ENCODE results near the gene USF1. TPM values are rescaled to one million over a fixed set of nuclear protein-coding genes. Genes with fewer than 3 reads are reported as not detected.

USF1 gene
- polyA plus RNA-seq, 1 of the 3 experiments (the other 2 are of a cell fraction), result 43.1 TPM

- no peaks in the 10 kb centered on the region for H3K79me2 ChIP-seq (ENCODE audit: insufficient read depth)
- ChIA-PET POLR2A (no interaction called here), CTCF (interaction anchor here (1.0 to 22.7 kb wide), 3 partner anchors 9 to 23 kb away, joined by 3 to 198 read pairs (median 3); partner anchors contain the start of gene KLHDC9)
- no peaks in the 10 kb centered on the region for H3K9me3 ChIP-seq
- no peak overlapping the region for H3K4me3 ChIP-seq (ENCODE audit: low read depth in 2 of 2, low read length in 1 of 2)
- no peaks in the 10 kb centered on the region for H3K9me2 ChIP-seq
- 67% methylated on average over 1 of the region's 7 CpGs for WGBS (ENCODE audit: low lambda C conversion rate)
- TF ChIP-seq EP300 (IDR thresholded peaks at IDR 0.05; ENCODE audit: borderline replicate concordance in 1 of 2, low read depth in 1 of 2, low read length in 1 of 2), result no peak
- TF ChIP-seq ELF1 (IDR thresholded peaks at IDR 0.05), result no peak
- TF ChIP-seq USF1 (IDR thresholded peaks at IDR 0.05; ENCODE audit: borderline replicate concordance, low read depth), result no peak
- no peaks in the 10 kb centered on the region for H3K4me1 ChIP-seq (ENCODE audit: control insufficient read depth in 1 of 2, insufficient read depth in 2 of 2, low read depth in 1 of 2, low read length in 1 of 2)
- H3K36me3 ChIP-seq (replicated peaks in 1 of 2; ENCODE audit: control insufficient read depth in 1 of 2, insufficient read depth in 2 of 2, low read length in 1 of 2), result no peaks in the 10 kb centered on the region
- no peaks in the 10 kb centered on the region for H3F3A ChIP-seq (replicated peaks; ENCODE audit: insufficient read depth)
- no peaks in the 10 kb centered on the region for H3K27me3 ChIP-seq (ENCODE audit: insufficient read depth)
- H3K27ac ChIP-seq (ENCODE audit: low read depth in 2 of 2, low read length in 1 of 2), result no peak overlapping the region
- H4K20me1 ChIP-seq (ENCODE audit: insufficient read depth), result no peaks in the 10 kb centered on the region
- H3K4me2 ChIP-seq, result no peak overlapping the region
- no peak overlapping the region for H2AFZ ChIP-seq (ENCODE audit: low read depth)
- DNase-seq, result no peak
- H3K9ac ChIP-seq, result no peak overlapping the region
These were observed 27.8 kb upstream of the USF1 start for GRCh38 chr1:161073474-161074121.

GRCh38 chr1:161072751-161073449 lies 27.1 kb upstream of the USF1 start:
- no peak overlapping the region for H2AFZ ChIP-seq (ENCODE audit: low read depth)
- no peaks in the 10 kb centered on the region for H3K9me2 ChIP-seq
- CTCF ChIA-PET, result interaction anchor here (1.1 to 22.7 kb wide), 3 partner anchors 10 to 63 kb away, joined by 3 to 198 read pairs (median 5); partner anchors contain the start of gene KLHDC9
- H3K36me3 ChIP-seq (replicated peaks in 1 of 2; ENCODE audit: control insufficient read depth in 1 of 2, insufficient read depth in 2 of 2, low read length in 1 of 2), result no peaks in the 10 kb centered on the region
- no peaks in the 10 kb centered on the region for H3K27me3 ChIP-seq (ENCODE audit: insufficient read depth)
- no peaks in the 10 kb centered on the region for H4K20me1 ChIP-seq (ENCODE audit: insufficient read depth)
- POLR2A ChIA-PET, result no interaction called here
- no peaks in the 10 kb centered on the region for H3K4me1 ChIP-seq (ENCODE audit: control insufficient read depth in 1 of 2, insufficient read depth in 2 of 2, low read depth in 1 of 2, low read length in 1 of 2)
- DNase-seq, result no peak
- H3K4me2 ChIP-seq, result no peak overlapping the region
- no peaks in the 10 kb centered on the region for H3K79me2 ChIP-seq (ENCODE audit: insufficient read depth)
- 91% methylated on average over 19 of the region's 19 CpGs for WGBS (ENCODE audit: low lambda C conversion rate)
- H3K9ac ChIP-seq, result no peak overlapping the region
- no peak for TF ChIP-seq POLR2AphosphoS5 (IDR thresholded peaks at IDR 0.05; ENCODE audit: low read depth, low read length)
- TF ChIP-seq FOXM1 (IDR thresholded peaks at IDR 0.05; ENCODE audit: low read depth), result no peak
- no peak for TF ChIP-seq TCF12 (IDR thresholded peaks at IDR 0.05)
- TF ChIP-seq CTCF (IDR thresholded peaks at IDR 0.05), result no peak
- TF ChIP-seq USF2 (IDR thresholded peaks at IDR 0.05; ENCODE audit: borderline replicate concordance, low read depth, low read length), result no peak
- TF ChIP-seq NRF1 (IDR thresholded peaks at IDR 0.05; ENCODE audit: low read depth, low read length), result no peak
- TF ChIP-seq RCOR1 (IDR thresholded peaks at IDR 0.05; ENCODE audit: low read length), result no peak
- TF ChIP-seq GATA2 (CRISPR knock-in tag; IDR thresholded peaks at IDR 0.05), result no peak
- no peak for TF ChIP-seq MXI1 (IDR thresholded peaks at IDR 0.05; ENCODE audit: low read depth, low read length)
- no peak for TF ChIP-seq SIN3A (IDR thresholded peaks at IDR 0.05; ENCODE audit: borderline replicate concordance, low read depth, low read length)
- no peak for TF ChIP-seq FOSL2 (IDR thresholded peaks at IDR 0.05; ENCODE audit: borderline replicate concordance, low read depth)
- TF ChIP-seq JUND (IDR thresholded peaks at IDR 0.05), result no peak
- TF ChIP-seq RFX5 (IDR thresholded peaks at IDR 0.05; ENCODE audit: low read length), result no peak
- no peak for TF ChIP-seq REST (IDR thresholded peaks at IDR 0.05; ENCODE audit: low read depth, low read length)
- no peak for TF ChIP-seq CHD2 (IDR thresholded peaks at IDR 0.05; ENCODE audit: low read length, partially characterized antibody)
- H3K27ac ChIP-seq (ENCODE audit: low read depth in 2 of 2, low read length in 1 of 2), result no peak overlapping the region
- no peaks in the 10 kb centered on the region for H3F3A ChIP-seq (replicated peaks; ENCODE audit: insufficient read depth)
- H3K9me3 ChIP-seq, result no peaks in the 10 kb centered on the region
- H3K4me3 ChIP-seq (ENCODE audit: low read depth in 2 of 2, low read length in 1 of 2), result no peak overlapping the region
